Loucy (cell line): Measurements from ENCODE around the gene TRPV4.

Experiments
- H2AFZ ChIP-seq: fragments of 200-600 bp; sonication (generic); 2 replicates; pipeline ENCODE4 v1.6.0; 2016; ENCODE audit warnings: antibody characterized with exemption, mild to moderate bottlenecking, low read length, moderate library complexity
- H3F3A ChIP-seq: fragments of 200-600 bp; 2 replicates; pipeline ENCODE4 v1.6.0; 2016; ENCODE audit warnings: antibody characterized with exemption, low read depth, mild to moderate bottlenecking
- H3K27me3 ChIP-seq: fragments of 200-600 bp; sonication (generic); 2 replicates; pipeline ENCODE4 v1.6.1; 2014; ENCODE audit warnings: low read length, mild to moderate bottlenecking; ENCODE audit not compliant: insufficient read depth, poor library complexity, severe bottlenecking
- H3K36me3 ChIP-seq: fragments of 200-600 bp; sonication (generic); 2 replicates; pipeline ENCODE4 v1.6.1; 2016; ENCODE audit warnings: low read length; ENCODE audit not compliant: insufficient read depth
- H3K4me1 ChIP-seq: fragments of 200-600 bp; sonication (generic); 2 replicates; pipeline ENCODE4 v1.5.1; 2014; ENCODE audit warnings: low read length, mild to moderate bottlenecking; ENCODE audit not compliant: insufficient read depth, poor library complexity, severe bottlenecking
- H3K4me2 ChIP-seq: fragments of 200-600 bp; sonication (generic); 2 replicates; pipeline ENCODE4 v1.6.0; 2014; ENCODE audit warnings: antibody characterized with exemption, low read length, low read depth, mild to moderate bottlenecking; ENCODE audit not compliant: poor library complexity, severe bottlenecking
- H3K4me3 ChIP-seq: fragments of 200-600 bp; sonication (generic); 2 replicates; pipeline ENCODE4 v1.5.1; 2014; ENCODE audit warnings: low read length, mild to moderate bottlenecking, mixed read lengths; ENCODE audit not compliant: poor library complexity, severe bottlenecking
- H3K79me2 ChIP-seq: fragments of 200-600 bp; sonication (generic); 2 replicates; pipeline ENCODE4 v1.6.1; 2014; ENCODE audit warnings: low read length; ENCODE audit not compliant: insufficient read depth
- H3K9ac ChIP-seq: fragments of 200-600 bp; sonication (generic); 2 replicates; pipeline ENCODE4 v1.6.0; 2014; ENCODE audit warnings: mild to moderate bottlenecking, low read depth, low read length, moderate library complexity; ENCODE audit not compliant: poor library complexity, severe bottlenecking
- H3K9me2 ChIP-seq: fragments of 200-600 bp; sonication (generic); replicated peaks from 2 replicates; pipeline ENCODE4 v1.6.1; 2016; ENCODE audit warnings: low read depth, low read length, mixed read lengths
- H3K9me3 ChIP-seq: fragments of 200-600 bp; sonication (generic); 2 replicates; pipeline ENCODE4 v1.6.1; 2014; ENCODE audit warnings: mild to moderate bottlenecking, antibody characterized with exemption, low read length, low read depth; ENCODE audit not compliant: insufficient read depth
- H4K20me1 ChIP-seq: fragments of 200-600 bp; sonication (generic); 2 replicates; pipeline ENCODE4 v1.6.0; 2014; ENCODE audit warnings: antibody characterized with exemption, low read length, mild to moderate bottlenecking; ENCODE audit not compliant: insufficient read depth, poor library complexity, severe bottlenecking
- EZH2phosphoT487 ChIP-seq: fragments of 200-600 bp; IDR thresholded peaks from 2 replicates; pipeline ENCODE4 v1.6.1; 2018; ENCODE audit warnings: antibody characterized with exemption, mild to moderate bottlenecking, moderate library complexity, borderline replicate concordance
- TF ChIP-seq, protein P1 (sequence below): fragments of 200-600 bp; sonication (generic); conservative IDR thresholded peaks from 2 replicates; pipeline ENCODE4 v1.5.1; 2014; ENCODE audit warnings: mild to moderate bottlenecking, antibody characterized with exemption, low read length

The TRPV4 gene

DNA sequence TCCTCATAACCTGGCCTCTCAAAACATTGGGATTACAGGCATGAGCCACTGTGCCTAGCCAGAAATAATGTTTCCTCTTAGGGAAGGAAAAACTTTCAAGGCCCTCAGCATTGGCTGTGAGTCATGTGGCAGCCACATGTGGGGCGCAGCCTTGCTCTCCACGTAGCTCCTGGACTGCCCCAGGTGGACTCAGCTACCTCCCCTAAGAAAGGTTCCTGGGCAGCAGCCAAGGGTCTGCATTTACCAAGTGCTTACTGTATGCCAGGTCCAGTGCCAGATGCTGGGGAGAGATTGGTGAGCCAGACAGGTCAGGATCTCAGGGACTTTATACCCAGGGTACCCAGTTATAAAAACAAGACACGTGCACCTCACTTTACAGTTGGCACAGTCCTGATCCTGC is 3.7 kb upstream of the TRPV4 start:
- Histone ChIP-seq H3K9ac (no peak overlapping the region), H4K20me1 (no peaks in the 10 kb centered on the region), H3K27me3 (no peaks in the 10 kb centered on the region), H3F3A (no peaks in the 10 kb centered on the region), H3K4me1 (no peaks in the 10 kb centered on the region), H2AFZ (no peak overlapping the region), H3K9me2 (no peaks in the 10 kb centered on the region), H3K4me2 (no peak overlapping the region), H3K9me3 (no peaks in the 10 kb centered on the region), H3K79me2 (no peaks in the 10 kb centered on the region), H3K36me3 (no peaks in the 10 kb centered on the region), H3K4me3 (no peak overlapping the region)
- TF ChIP-seq, protein P1, sequence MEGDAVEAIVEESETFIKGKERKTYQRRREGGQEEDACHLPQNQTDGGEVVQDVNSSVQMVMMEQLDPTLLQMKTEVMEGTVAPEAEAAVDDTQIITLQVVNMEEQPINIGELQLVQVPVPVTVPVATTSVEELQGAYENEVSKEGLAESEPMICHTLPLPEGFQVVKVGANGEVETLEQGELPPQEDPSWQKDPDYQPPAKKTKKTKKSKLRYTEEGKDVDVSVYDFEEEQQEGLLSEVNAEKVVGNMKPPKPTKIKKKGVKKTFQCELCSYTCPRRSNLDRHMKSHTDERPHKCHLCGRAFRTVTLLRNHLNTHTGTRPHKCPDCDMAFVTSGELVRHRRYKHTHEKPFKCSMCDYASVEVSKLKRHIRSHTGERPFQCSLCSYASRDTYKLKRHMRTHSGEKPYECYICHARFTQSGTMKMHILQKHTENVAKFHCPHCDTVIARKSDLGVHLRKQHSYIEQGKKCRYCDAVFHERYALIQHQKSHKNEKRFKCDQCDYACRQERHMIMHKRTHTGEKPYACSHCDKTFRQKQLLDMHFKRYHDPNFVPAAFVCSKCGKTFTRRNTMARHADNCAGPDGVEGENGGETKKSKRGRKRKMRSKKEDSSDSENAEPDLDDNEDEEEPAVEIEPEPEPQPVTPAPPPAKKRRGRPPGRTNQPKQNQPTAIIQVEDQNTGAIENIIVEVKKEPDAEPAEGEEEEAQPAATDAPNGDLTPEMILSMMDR, result no peak
- no peak for TF ChIP-seq EZH2phosphoT487

DNA sequence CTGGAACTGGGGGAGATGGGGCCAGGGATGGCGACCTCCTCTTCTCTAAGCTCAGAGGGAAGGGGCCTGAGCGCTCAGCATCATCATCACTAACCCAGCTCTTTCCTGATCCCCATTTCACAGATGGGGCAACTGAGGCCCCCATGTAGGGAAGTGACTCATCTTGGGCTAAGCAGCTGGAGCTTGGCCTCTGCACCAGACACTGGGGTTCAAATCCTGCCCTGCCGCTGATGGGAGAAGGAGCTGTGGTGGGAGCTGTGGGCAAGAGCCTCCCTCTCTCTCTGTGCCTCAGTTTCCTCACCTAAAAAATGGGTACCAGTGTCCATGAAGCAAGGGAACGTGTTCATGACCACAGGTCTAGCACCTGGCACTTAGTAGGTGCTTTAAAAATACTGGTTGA is 2.6 kb upstream of the TRPV4 start:
- Histone ChIP-seq H3K9me2 (no peaks in the 10 kb centered on the region), H3K9me3 (no peaks in the 10 kb centered on the region), H2AFZ (no peak overlapping the region), H4K20me1 (no peaks in the 10 kb centered on the region), H3K4me3 (no peak overlapping the region), H3F3A (no peaks in the 10 kb centered on the region), H3K4me2 (no peak overlapping the region), H3K4me1 (no peaks in the 10 kb centered on the region), H3K79me2 (no peaks in the 10 kb centered on the region), H3K27me3 (no peaks in the 10 kb centered on the region), H3K9ac (no peak overlapping the region), H3K36me3 (no peaks in the 10 kb centered on the region)
- TF ChIP-seq EZH2phosphoT487, result no peak
- TF ChIP-seq, protein P1, result no peak

DNA sequence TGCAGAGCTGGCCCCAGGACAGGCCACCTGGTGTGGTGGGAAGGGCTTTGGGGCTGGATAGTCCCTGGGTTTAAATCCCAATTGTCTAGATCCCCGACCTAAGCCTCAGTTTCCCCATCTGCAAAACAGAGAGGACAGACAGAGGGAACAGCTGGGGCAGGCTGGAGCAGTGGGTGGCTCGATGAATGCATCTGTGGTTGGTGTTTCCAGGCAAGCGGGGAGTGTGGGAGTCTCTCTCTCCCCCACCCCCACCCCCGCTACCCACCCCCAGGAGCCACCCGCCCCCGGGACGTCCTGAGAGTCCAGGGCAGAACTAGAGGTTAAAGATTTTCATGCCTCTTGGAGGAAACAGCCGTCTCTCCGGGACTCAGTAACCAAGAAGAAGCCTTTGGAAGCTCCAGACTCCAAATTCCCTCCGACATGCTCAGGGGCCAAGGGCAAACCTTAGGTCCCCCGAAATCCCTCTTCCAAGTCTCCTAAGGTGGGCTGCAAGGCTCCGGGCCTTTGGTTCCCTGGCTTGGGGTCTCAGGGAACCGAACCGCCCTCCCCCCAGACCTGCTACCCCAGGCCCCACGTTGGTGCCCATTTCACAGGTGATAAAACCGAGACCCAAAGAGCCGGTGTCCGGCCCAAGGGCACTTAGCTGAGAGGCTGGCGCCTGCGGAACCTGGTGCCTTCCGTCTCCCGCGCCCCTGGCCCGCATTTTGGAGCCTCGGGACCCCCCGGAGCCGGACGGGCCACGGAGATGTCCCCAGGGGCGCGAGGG is 474 bp downstream of the TRPV4 start:
- Histone ChIP-seq H3K9me3 (no peaks in the 10 kb centered on the region), H2AFZ (no peak overlapping the region), H3K9me2 (no peaks in the 10 kb centered on the region), H3K4me2 (no peak overlapping the region), H4K20me1 (no peaks in the 10 kb centered on the region), H3K4me3 (no peak overlapping the region), H3K9ac (no peak overlapping the region), H3K79me2 (no peaks in the 10 kb centered on the region), H3F3A (no peaks in the 10 kb centered on the region), H3K4me1 (no peaks in the 10 kb centered on the region), H3K36me3 (no peaks in the 10 kb centered on the region), H3K27me3 (no peaks in the 10 kb centered on the region)
- TF ChIP-seq, protein P1, result no peak
- TF ChIP-seq EZH2phosphoT487, result no peak
